Caco-2 (cell line): ENCODE data around the gene SERINC3. TPM values are rescaled to one million over a fixed set of nuclear protein-coding genes. Genes with fewer than 3 reads are reported as not detected.

ENCODE experiments used
- BruUV-seq: library from RNA; stranded (reverse); fragments of 400-500 nt; replicated peaks from 2 replicates; lab custom pipeline; 2021; lab: Mats Ljungman, UMichigan
- CTCF ChIA-PET: fragments of 300-600 bp; sonication (Branson Sonifier 250); formaldehyde crosslinking; loops from one replicate; lab custom pipeline; 2022; ENCODE audit warnings: antibody characterized with exemption; lab: Charles Lee
- POLR2A ChIA-PET: fragments of 300-600 bp; sonication (Branson Sonifier 250); formaldehyde crosslinking; loops from one replicate; lab custom pipeline; 2022; ENCODE audit warnings: antibody characterized with exemption; lab: Charles Lee
- DNase-seq, 2 experiments: peaks; one replicate each; pipeline versions ENCODE4 v3.0.0 to v3.0.0-alpha.2; 2020 to 2022
- H3K27me3 ChIP-seq: replicated peaks from 2 replicates; pipeline ENCODE4 v1.6.0; 2011; ENCODE audit warnings: low read length; ENCODE audit not compliant: control insufficient read depth, insufficient read depth
- H3K36me3 ChIP-seq: 2 replicates; pipeline ENCODE4 v1.5.1; 2011; ENCODE audit warnings: low read length; ENCODE audit not compliant: control insufficient read depth, insufficient read depth
- H3K4me1 ChIP-seq: fragments of 250-450 bp; sonication (Bioruptor Pico); 2 replicates; pipeline ENCODE4 v1.5.1; 2020; ENCODE audit warnings: mild to moderate bottlenecking
- H3K4me3 ChIP-seq: 2 replicates; pipeline ENCODE4 v1.5.1; 2011; ENCODE audit warnings: low read depth, mild to moderate bottlenecking, control low read depth, low read length
- H3K9me3 ChIP-seq: fragments of 250-450 bp; sonication (Bioruptor Pico); 2 replicates; pipeline ENCODE4 v1.5.1; 2020; ENCODE audit warnings: mild to moderate bottlenecking, moderate library complexity
- H3K27ac Mint-ChIP-seq: one replicate; pipeline ENCODE4 v1.8.0; 2022; ENCODE audit warnings: mixed read lengths; ENCODE audit not compliant: unreplicated experiment
- H3K27me3 Mint-ChIP-seq: one replicate; pipeline ENCODE4 v1.8.0; 2022; ENCODE audit warnings: mixed read lengths; ENCODE audit not compliant: insufficient read depth, unreplicated experiment
- H3K36me3 Mint-ChIP-seq: one replicate; pipeline ENCODE4 v1.8.0; 2022; ENCODE audit warnings: mild to moderate bottlenecking, mixed read lengths; ENCODE audit not compliant: insufficient read depth, unreplicated experiment
- H3K4me1 Mint-ChIP-seq: one replicate; pipeline ENCODE4 v1.8.0; 2022; ENCODE audit warnings: low read depth, mixed read lengths; ENCODE audit not compliant: unreplicated experiment
- H3K4me3 Mint-ChIP-seq: one replicate; pipeline ENCODE4 v1.8.0; 2022; ENCODE audit warnings: mild to moderate bottlenecking, moderate library complexity, mixed read lengths; ENCODE audit not compliant: unreplicated experiment
- H3K9me3 Mint-ChIP-seq: one replicate; pipeline ENCODE4 v1.8.0; 2022; ENCODE audit warnings: mixed read lengths; ENCODE audit not compliant: unreplicated experiment
- intact Hi-C: fragments of 100-400 bp; cut with micrococcal nuclease; formaldehyde crosslinking; loops from one replicate; pipeline ENCODE4 v1.10.0; 2022; ENCODE audit not compliant: unreplicated experiment
- total RNA-seq: library from RNA; stranded (reverse); gene quantifications from 2 replicates; pipeline ENCODE4 v1.2.3, GENCODE V29; 2022
- TF ChIP-seq, protein P1 (sequence below), 2 experiments: fragments of 200-600 bp in 1 of 2; IDR thresholded peaks; 1 replicate in 1 of 2; 2 replicates in 1 of 2; pipeline versions ENCODE4 v1.5.1 to v1.8.0; 2011 to 2022; ENCODE audit warnings: antibody characterized with exemption in 1 of 2, control low read depth in 1 of 2, inconsistent platforms in 1 of 2, low read depth in 1 of 2, low read length in 1 of 2, mild to moderate bottlenecking in 1 of 2, moderate library complexity in 1 of 2; ENCODE audit not compliant: insufficient read depth in 1 of 2, severe bottlenecking in 1 of 2, unreplicated experiment in 1 of 2

SERINC3 gene
- total RNA-seq, 1 experiment from 2014 or later, result 185 TPM

DNA sequence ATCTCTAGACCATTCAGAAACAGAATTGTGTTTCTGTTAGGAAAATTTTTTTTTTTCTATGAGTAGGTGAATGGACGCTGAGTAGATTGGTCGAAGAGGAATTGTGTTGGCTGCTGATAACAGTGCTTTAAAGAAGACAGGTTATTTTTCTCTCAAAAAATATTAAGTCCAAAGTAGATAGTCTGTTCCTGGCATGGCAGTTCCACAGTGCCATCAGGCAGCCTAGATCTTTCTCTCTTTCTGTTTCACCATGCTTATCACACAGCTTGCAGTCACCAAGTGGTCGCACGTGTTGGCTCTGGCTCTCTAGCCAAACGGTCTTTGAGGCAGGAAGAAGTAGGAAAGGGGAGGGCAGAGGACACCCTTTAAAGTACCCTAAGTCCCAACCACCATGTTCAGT, 22.4 kb upstream of the SERINC3 start:
- TF ChIP-seq, protein P1, sequence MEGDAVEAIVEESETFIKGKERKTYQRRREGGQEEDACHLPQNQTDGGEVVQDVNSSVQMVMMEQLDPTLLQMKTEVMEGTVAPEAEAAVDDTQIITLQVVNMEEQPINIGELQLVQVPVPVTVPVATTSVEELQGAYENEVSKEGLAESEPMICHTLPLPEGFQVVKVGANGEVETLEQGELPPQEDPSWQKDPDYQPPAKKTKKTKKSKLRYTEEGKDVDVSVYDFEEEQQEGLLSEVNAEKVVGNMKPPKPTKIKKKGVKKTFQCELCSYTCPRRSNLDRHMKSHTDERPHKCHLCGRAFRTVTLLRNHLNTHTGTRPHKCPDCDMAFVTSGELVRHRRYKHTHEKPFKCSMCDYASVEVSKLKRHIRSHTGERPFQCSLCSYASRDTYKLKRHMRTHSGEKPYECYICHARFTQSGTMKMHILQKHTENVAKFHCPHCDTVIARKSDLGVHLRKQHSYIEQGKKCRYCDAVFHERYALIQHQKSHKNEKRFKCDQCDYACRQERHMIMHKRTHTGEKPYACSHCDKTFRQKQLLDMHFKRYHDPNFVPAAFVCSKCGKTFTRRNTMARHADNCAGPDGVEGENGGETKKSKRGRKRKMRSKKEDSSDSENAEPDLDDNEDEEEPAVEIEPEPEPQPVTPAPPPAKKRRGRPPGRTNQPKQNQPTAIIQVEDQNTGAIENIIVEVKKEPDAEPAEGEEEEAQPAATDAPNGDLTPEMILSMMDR (IDR thresholded peaks at IDR 0.05; ENCODE audit: insufficient read depth in 1 of 2, low read depth in 1 of 2, low read length in 1 of 2, severe bottlenecking in 1 of 2, unreplicated experiment in 1 of 2), result no peak
- Mint-ChIP-seq H3K4me3 (no peak overlapping the region), H3K4me1 (peaks cover 27% of the 10 kb centered on the region), H3K9me3 (no peaks in the 10 kb centered on the region), H3K27me3 (no peaks in the 10 kb centered on the region), H3K27ac (no peak overlapping the region), H3K36me3 (no peaks in the 10 kb centered on the region)
- no TSS peak for BruUV-seq
- POLR2A ChIA-PET, result no interaction called here
- intact Hi-C loops, result no loop called here
- CTCF ChIA-PET, result no interaction called here
- Histone ChIP-seq H3K4me1 (peaks cover 29% of the 10 kb centered on the region), H3K9me3 (no peaks in the 10 kb centered on the region), H3K27me3 (no peaks in the 10 kb centered on the region), H3K36me3 (no peaks in the 10 kb centered on the region), H3K4me3 (no peak overlapping the region)
- no peak for DNase-seq

DNA sequence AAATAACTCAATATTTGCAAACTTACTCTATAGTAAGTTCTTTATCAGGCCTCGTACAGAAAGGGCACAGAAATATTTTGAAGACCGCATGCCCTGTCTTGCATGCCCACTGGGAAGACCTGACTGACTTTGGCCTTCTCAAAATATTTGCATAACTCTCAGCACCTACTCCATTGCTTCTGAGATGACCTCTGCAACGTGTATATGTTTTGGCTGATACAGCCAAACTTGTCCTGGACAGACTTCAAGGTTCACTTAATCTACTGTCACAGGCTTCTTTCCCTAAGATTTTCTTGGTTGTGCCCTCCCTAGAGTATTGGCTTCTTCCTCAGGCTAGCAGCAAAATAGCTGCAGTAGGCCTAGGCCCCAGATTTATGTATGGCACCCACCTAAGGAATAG, 21.5 kb upstream of the SERINC3 start:
- H3K9me3 Mint-ChIP-seq, result no peaks in the 10 kb centered on the region
- no peaks in the 10 kb centered on the region for H3K36me3 Mint-ChIP-seq
- Histone ChIP-seq H3K4me1 (peaks cover 20% of the 10 kb centered on the region), H3K27me3 (no peaks in the 10 kb centered on the region), H3K36me3 (no peaks in the 10 kb centered on the region), H3K9me3 (no peaks in the 10 kb centered on the region), H3K4me3 (no peak overlapping the region)
- no peak overlapping the region for H3K27ac Mint-ChIP-seq
- no TSS peak for BruUV-seq
- DNase-seq, result no peak
- TF ChIP-seq, protein P1 (IDR thresholded peaks at IDR 0.05; ENCODE audit: insufficient read depth in 1 of 2, low read depth in 1 of 2, low read length in 1 of 2, severe bottlenecking in 1 of 2, unreplicated experiment in 1 of 2), result no peak
- no peak overlapping the region for H3K4me3 Mint-ChIP-seq
- no peaks in the 10 kb centered on the region for H3K27me3 Mint-ChIP-seq
- peaks cover 18% of the 10 kb centered on the region for H3K4me1 Mint-ChIP-seq
- POLR2A ChIA-PET, result interaction anchor here (0.7 kb wide), 1 partner anchor 1709 kb away, joined by 10 read pairs; no protein-coding TSS in a partner anchor
- CTCF ChIA-PET, result no interaction called here
- intact Hi-C loops, result no loop called here

DNA sequence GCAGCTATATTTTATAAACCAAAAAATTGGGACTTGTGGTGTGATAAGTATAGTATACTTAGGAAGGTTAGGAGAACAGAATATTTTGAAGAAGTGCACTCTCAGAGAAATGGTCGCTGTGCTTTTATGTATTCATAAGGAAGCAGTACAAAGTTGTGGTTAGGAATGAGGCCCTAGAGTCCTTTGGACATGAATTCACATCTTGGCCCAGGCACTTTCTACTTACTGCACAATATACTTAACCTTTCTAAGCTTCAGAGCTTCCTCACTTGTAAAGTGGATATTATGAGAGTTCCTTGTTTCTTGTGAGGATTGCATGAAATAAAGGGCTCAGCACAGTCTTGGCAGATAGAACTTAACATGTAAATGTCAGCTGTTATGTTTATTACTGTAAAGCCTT, 21.0 kb upstream of the SERINC3 start:
- intact Hi-C loops, result no loop called here
- ChIA-PET POLR2A (interaction anchor here (0.5 kb wide), 1 partner anchor 9 kb away, joined by 3 read pairs; no protein-coding TSS in a partner anchor), CTCF (no interaction called here)
- peaks cover 15% of the 10 kb centered on the region for H3K4me1 ChIP-seq
- H3K9me3 ChIP-seq, result no peaks in the 10 kb centered on the region
- no peak overlapping the region for H3K4me3 Mint-ChIP-seq
- H3K36me3 Mint-ChIP-seq, result no peaks in the 10 kb centered on the region
- no peaks in the 10 kb centered on the region for H3K9me3 Mint-ChIP-seq
- H3K27ac Mint-ChIP-seq, result no peak overlapping the region
- no peaks in the 10 kb centered on the region for H3K27me3 ChIP-seq
- no peaks in the 10 kb centered on the region for H3K36me3 ChIP-seq
- DNase-seq, result no peak
- TF ChIP-seq, protein P1 (IDR thresholded peaks at IDR 0.05; ENCODE audit: insufficient read depth in 1 of 2, low read depth in 1 of 2, low read length in 1 of 2, severe bottlenecking in 1 of 2, unreplicated experiment in 1 of 2), result no peak
- H3K27me3 Mint-ChIP-seq, result no peaks in the 10 kb centered on the region
- no peak overlapping the region for H3K4me3 ChIP-seq
- peaks cover 17% of the 10 kb centered on the region for H3K4me1 Mint-ChIP-seq
- no TSS peak for BruUV-seq
